ENCODE data around the gene MISP. TPM values are rescaled to one million over a fixed set of nuclear protein-coding genes. Genes with fewer than 3 reads are reported as not detected.

MISP gene
- total and polyA plus RNA-seq, 9 donors = 0.08 to 44.0 (median 0.55) TPM

GRCh38 chr19:764301-764700, 13.4 kb downstream of the MISP start:
- no peak for DNase-seq
- intact Hi-C loops (cut with DNase I) = no loop called here
- no peaks in the 10 kb centered on the region for H3K4me1 ChIP-seq (ENCODE audit: insufficient read depth)
- H3K27ac ChIP-seq = no peak overlapping the region
- H3K4me3 ChIP-seq = no peak overlapping the region
- no peaks in the 10 kb centered on the region for H3K27me3 ChIP-seq
- TF ChIP-seq POLR2A (IDR thresholded peaks at IDR 0.05) = no peak
- no peak for TF ChIP-seq CTCF (IDR thresholded peaks at IDR 0.05)
- no peaks in the 10 kb centered on the region for H3K9me3 ChIP-seq
- WGBS, 3 donors = 91 to 95% (median 91%) methylated on average over 12 of the region's 12 CpGs
- no peaks in the 10 kb centered on the region for H3K36me3 ChIP-seq

- Histone ChIP-seq H3K4me3 (no peak overlapping the region), H3K27me3 (no peaks in the 10 kb centered on the region), H3K27ac (no peak overlapping the region), H3K4me1 (ENCODE audit: insufficient read depth) (no peaks in the 10 kb centered on the region), H3K36me3 (no peaks in the 10 kb centered on the region), H3K9me3 (no peaks in the 10 kb centered on the region)
- WGBS, 3 donors = 73 to 81% (median 76%) methylated on average over 7 of the region's 7 CpGs
- DNase-seq = no peak
- intact Hi-C loops (cut with DNase I) = loop anchor here in 1 of 4 donors (5.0 kb wide), 1 partner anchor 152 kb away; the partner anchor contains the start of gene KISS1R
- TF ChIP-seq POLR2A (IDR thresholded peaks at IDR 0.05) = no peak
- no peak for TF ChIP-seq EP300 (IDR thresholded peaks at IDR 0.05)
- no peak for TF ChIP-seq CTCF (IDR thresholded peaks at IDR 0.05)
Observed at GRCh38 chr19:765179-765738, 14.3 kb downstream of the MISP start.

GRCh38 chr19:768424-768823, 17.5 kb downstream of the MISP start:
- Histone ChIP-seq H3K4me3 (no peak overlapping the region), H3K9me3 (no peaks in the 10 kb centered on the region), H3K27me3 (no peaks in the 10 kb centered on the region), H3K36me3 (no peaks in the 10 kb centered on the region), H3K27ac (no peak overlapping the region), H3K4me1 (ENCODE audit: insufficient read depth) (no peaks in the 10 kb centered on the region)
- peak in 1 of 5 donors; percentile 48 for DNase-seq
- 7 to 13% (median 13%) methylated on average over 14 of the region's 14 CpGs for WGBS, 3 donors
- intact Hi-C loops (cut with DNase I) = loop anchor here in 1 of 4 donors (5.0 kb wide), 1 partner anchor 149 kb away; the partner anchor contains the start of gene KISS1R
- TF ChIP-seq POLR2A (IDR thresholded peaks at IDR 0.05) (no peak), EP300 (IDR thresholded peaks at IDR 0.05) (no peak)

GRCh38 chr19:769616-770015, 18.7 kb downstream of the MISP start:
- Histone ChIP-seq H3K4me3 (no peak overlapping the region), H3K27ac (no peak overlapping the region), H3K27me3 (no peaks in the 10 kb centered on the region), H3K9me3 (no peaks in the 10 kb centered on the region), H3K4me1 (ENCODE audit: insufficient read depth) (no peaks in the 10 kb centered on the region), H3K36me3 (no peaks in the 10 kb centered on the region)
- intact Hi-C loops (cut with DNase I) = loop anchor here in 2 of 4 donors (5.0 to 10.0 kb wide), 4 partner anchors 145 to 225 kb away; partner anchors contain the start of genes KISS1R (in 2 of the 2), R3HDM4 (in 1 of the 2) and WDR18 (in 1 of the 2)
- TF ChIP-seq CTCF (IDR thresholded peaks at IDR 0.05) (no peak), EP300 (IDR thresholded peaks at IDR 0.05) (no peak), POLR2A (IDR thresholded peaks at IDR 0.05) (no peak)
- 72 to 87% (median 81%) methylated on average over 6 of the region's 6 CpGs for WGBS, 3 donors
- no peak for DNase-seq

GRCh38 chr19:771332-771785, 20.4 kb downstream of the MISP start:
- TF ChIP-seq POLR2A (IDR thresholded peaks at IDR 0.05) (no peak), EP300 (IDR thresholded peaks at IDR 0.05) (no peak), CTCF (IDR thresholded peaks at IDR 0.05) (no peak)
- no peaks in the 10 kb centered on the region for H3K9me3 ChIP-seq
- no peak for DNase-seq
- H3K27ac ChIP-seq = no peak overlapping the region
- H3K27me3 ChIP-seq = no peaks in the 10 kb centered on the region
- H3K4me3 ChIP-seq = no peak overlapping the region
- no peaks in the 10 kb centered on the region for H3K36me3 ChIP-seq
- intact Hi-C loops (cut with DNase I) = loop anchor here in 2 of 4 donors (10.0 kb wide), 3 partner anchors 143 to 223 kb away; partner anchors contain the start of genes KISS1R (in 1 of the 2), R3HDM4 (in 1 of the 2) and WDR18 (in 1 of the 2)
- whole genome bisulfite sequencing, 3 donors = 12 to 21% (median 18%) methylated on average over 6 of the region's 6 CpGs
- H3K4me1 ChIP-seq (ENCODE audit: insufficient read depth) = no peaks in the 10 kb centered on the region
